K562 (cell line): ENCODE data around the gene PARD3. TPM values are rescaled to one million over a fixed set of nuclear protein-coding genes. Genes with fewer than 3 reads are reported as not detected.

Source experiments
- HIVEP1 ChIP-seq: fragments of 250-450 bp; sonication (Bioruptor Pico); IDR thresholded peaks from 2 replicates; pipeline ENCODE4 v1.4.0; 2020; ENCODE audit warnings: mild to moderate bottlenecking
- polyA plus RNA-seq, 8 experiments: library from polyadenylated mRNA; depleted of rRNA in 4 of 8; stranded (reverse) in 5 of 8; unstranded in 3 of 8; fragments of >200 nt; fragmentation: Nextera tagmentation in 2 of 8; fragmentation: Illumina TruSeq in 1 of 8; extraction: Ambion mirVana in 2 of 8; extraction: Trizol in 1 of 8; gene quantifications; 2 replicates each; pipeline versions ENCODE4 v1.2.1 to v1.2.3, GENCODE V29; 2011 to 2014; ENCODE audit warnings: inconsistent platforms in 1 of 8, missing spikeins in 1 of 8
- total RNA-seq, 7 experiments: library from RNA; depleted of rRNA in 6 of 7; stranded (reverse); fragments of >200 nt in 6 of 7; fragmentation: Illumina TruSeq in 2 of 7; extraction: Trizol in 2 of 7; gene quantifications; 2 replicates each; pipeline versions ENCODE4 v1.2.1 to v1.2.3, GENCODE V29; 2011 to 2021; ENCODE audit warnings: low replicate concordance in 1 of 7
- TF ChIP-seq, protein P1 (sequence below): fragments of 450-650 bp; IDR thresholded peaks from 2 replicates; pipeline ENCODE4 v1.6.1; 2016; ENCODE audit warnings: low read depth

PARD3 gene
- total and polyA plus RNA-seq, 9 of the 15 experiments (the other 6 are each of a cell fraction or from before 2014, with no cell fraction given) = 2.7 to 11.7 (median 7.7) TPM

GRCh38 chr10:34216348-34216945 lies 598.6 kb downstream of the PARD3 start (continued):
- TF ChIP-seq, protein P1, sequence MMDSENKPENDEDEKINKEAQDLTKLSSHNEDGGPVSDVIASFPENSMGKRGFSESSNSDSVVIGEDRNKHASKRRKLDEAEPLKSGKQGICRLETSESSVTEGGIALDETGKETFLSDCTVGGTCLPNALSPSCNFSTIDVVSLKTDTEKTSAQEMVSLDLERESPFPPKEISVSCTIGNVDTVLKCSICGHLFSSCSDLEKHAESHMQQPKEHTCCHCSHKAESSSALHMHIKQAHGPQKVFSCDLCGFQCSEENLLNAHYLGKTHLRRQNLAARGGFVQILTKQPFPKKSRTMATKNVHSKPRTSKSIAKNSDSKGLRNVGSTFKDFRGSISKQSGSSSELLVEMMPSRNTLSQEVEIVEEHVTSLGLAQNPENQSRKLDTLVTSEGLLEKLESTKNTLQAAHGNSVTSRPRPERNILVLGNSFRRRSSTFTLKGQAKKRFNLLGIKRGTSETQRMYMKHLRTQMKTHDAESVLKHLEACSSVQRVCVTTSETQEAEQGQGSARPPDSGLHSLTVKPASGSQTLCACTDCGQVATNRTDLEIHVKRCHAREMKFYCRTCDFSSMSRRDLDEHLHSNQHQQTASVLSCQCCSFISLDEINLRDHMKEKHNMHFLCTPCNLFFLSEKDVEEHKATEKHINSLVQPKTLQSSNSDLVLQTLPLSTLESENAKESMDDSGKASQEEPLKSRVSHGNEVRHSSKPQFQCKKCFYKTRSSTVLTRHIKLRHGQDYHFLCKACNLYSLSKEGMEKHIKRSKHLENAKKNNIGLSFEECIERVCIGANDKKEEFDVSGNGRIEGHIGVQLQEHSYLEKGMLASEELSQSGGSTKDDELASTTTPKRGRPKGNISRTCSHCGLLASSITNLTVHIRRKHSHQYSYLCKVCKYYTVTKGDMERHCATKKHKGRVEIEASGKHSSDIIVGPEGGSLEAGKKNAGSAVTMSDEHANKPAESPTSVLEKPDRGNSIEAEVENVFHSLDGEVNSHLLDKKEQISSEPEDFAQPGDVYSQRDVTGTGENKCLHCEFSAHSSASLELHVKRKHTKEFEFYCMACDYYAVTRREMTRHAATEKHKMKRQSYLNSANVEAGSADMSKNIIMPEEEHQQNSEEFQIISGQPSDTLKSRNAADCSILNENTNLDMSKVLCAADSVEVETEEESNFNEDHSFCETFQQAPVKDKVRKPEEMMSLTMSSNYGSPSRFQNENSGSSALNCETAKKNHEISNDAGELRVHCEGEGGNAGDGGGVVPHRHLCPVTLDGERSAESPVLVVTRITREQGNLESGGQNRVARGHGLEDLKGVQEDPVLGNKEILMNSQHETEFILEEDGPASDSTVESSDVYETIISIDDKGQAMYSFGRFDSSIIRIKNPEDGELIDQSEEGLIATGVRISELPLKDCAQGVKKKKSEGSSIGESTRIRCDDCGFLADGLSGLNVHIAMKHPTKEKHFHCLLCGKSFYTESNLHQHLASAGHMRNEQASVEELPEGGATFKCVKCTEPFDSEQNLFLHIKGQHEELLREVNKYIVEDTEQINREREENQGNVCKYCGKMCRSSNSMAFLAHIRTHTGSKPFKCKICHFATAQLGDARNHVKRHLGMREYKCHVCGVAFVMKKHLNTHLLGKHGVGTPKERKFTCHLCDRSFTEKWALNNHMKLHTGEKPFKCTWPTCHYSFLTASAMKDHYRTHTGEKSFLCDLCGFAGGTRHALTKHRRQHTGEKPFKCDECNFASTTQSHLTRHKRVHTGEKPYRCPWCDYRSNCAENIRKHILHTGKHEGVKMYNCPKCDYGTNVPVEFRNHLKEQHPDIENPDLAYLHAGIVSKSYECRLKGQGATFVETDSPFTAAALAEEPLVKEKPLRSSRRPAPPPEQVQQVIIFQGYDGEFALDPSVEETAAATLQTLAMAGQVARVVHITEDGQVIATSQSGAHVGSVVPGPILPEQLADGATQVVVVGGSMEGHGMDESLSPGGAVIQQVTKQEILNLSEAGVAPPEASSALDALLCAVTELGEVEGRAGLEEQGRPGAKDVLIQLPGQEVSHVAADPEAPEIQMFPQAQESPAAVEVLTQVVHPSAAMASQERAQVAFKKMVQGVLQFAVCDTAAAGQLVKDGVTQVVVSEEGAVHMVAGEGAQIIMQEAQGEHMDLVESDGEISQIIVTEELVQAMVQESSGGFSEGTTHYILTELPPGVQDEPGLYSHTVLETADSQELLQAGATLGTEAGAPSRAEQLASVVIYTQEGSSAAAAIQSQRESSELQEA = no peak
- no peak for TF ChIP-seq HIVEP1 (CRISPR knock-in tag)
